HG03135 (cell line): ENCODE data around the gene TMEM52B.
"Not testable (repeated sequence)": the region's sequence is repeated elsewhere in the genome, so short reads cannot be mapped to it uniquely, and the experiment has no call there.

Experiments
- ATAC-seq: cut with Tn5 transposase; IDR thresholded peaks from one replicate; pipeline ENCODE4 v1.9.1; 2021; ENCODE audit warnings: mild to moderate bottlenecking, moderate library complexity; ENCODE audit not compliant: unreplicated experiment

Gene TMEM52B

GRCh38 chr12:10211101-10211939 lies 32.5 kb downstream of the TMEM52B start:
- ATAC-seq: no peak

DNA sequence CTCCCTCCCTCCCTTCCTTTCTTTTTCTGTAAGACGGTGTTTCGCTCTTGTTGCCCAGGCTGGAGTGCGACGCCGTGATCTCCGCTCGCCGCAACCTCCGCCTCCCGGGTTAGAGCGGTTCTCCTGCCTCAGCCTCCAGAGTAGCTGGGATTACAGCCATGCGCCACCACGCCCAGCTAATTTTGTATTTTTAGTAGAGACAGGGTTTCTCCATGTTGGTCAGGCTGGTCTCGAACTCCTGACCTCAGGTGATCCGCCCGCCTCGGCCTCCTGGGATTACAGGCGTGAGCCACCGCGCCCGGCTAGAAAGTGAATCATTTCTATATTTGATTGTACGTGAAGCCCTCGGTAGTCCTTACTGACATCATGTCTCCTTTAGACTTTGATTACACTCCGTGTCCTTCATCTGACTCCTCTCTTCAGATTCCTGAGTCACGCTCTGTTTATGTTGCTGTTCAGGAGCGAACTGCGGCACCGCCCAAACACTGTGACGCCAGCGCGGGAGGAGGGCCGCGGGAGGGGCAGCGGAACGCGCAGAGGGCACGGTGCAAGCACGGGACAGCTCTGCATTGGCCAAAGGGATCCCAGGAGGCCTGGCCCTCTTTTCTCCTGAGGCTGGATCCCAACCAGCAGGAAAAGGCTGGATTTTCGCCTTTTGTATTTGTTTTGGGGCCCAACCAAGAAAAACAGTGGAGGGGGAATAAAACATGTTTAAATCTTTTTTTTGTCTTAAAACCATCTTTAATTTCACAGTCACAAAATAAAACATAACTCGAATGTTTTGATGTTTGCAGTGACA lies 33.3 kb downstream of the TMEM52B start:
- no peak for ATAC-seq

- ATAC-seq: peak; percentile 60
These were observed 33.9 kb downstream of the TMEM52B start, which contains the start of gene GABARAPL1 for GRCh38 chr12:10212739-10213131. Gene GABARAPL1 (plus strand): TSS chr12:10212877. CDS start chr12:10213130, 253 bp downstream.

GRCh38 chr12:10213168-10214135 lies 34.6 kb downstream of the TMEM52B start:
- peak; percentile 43 for ATAC-seq

DNA sequence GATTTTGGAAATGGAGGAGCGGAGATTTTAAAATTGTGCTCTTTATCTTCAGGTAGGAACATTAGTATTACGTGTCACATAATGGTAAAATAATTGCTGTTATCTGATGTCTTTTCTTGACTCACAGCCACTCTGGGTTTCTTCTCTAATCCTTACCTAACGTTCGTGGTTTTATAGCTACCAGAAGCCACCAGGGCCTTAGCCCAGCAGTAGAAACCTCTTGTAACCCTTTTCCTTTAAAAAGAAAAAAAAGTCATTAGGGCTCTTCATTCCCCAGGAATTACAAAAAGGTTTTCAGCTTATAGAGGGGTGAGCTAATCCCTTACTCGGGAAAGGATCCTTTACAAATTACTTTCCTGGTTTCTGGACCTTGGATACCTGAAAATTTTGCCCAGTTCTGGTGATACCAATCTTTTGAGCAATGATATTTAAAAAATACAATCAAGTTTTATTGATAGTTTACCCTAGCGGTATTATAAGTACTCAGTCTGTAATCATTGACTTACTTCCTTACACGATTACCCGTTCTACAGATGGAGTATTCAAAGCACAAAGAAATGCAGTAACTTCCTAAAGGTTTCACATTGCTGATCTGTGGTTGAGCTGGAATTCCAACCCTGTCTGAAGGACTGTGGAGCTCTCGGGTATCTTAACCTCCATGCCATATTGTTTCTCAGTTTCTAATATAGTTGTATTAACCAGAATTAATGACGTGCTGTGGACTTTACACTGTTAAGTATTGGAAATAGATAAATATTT lies 35.5 kb downstream of the TMEM52B start:
- no peak for ATAC-seq

- no peak for ATAC-seq
These were observed 36.0 kb downstream of the TMEM52B start for GRCh38 chr12:10214895-10215267.

GRCh38 chr12:10215436-10215835 lies 36.6 kb downstream of the TMEM52B start:
- no peak for ATAC-seq

DNA sequence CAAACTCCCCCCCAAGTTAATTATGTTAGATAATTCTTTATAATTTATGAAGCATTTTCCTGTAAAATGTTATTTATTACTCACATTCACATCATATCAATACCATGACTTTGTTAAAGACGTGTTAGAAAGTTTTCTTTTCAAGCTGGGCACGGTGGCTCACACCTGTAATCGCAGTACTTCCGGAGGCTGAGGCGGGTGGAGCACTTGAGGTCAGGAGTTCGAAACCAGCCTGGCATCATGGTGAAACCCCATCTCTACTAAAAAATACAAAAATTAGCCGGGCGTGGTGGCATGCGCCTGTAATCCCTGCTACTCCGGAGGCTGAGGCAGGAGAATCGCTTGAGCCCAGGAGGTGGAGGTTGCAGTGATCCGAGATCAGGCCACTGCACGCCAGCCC lies 37.1 kb downstream of the TMEM52B start:
- ATAC-seq: not testable (repeated sequence)

DNA sequence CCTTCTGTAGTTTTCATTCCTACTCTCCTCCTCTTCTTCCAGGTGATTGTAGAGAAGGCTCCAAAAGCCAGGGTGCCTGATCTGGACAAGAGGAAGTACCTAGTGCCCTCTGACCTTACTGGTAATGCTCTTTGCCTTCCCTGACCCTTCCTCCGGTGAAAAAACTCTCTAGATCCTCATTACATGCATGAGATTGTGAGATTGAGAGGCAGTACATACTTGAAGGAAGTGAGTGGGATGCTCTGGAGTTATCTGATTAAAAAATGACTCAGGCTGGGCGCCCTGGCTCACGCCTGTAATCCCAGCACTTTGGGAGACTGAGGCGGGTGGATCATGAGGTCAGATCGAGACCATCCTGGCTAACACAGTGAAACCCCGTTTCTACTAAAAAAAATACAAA lies 39.2 kb downstream of the TMEM52B start:
- no peak for ATAC-seq

DNA sequence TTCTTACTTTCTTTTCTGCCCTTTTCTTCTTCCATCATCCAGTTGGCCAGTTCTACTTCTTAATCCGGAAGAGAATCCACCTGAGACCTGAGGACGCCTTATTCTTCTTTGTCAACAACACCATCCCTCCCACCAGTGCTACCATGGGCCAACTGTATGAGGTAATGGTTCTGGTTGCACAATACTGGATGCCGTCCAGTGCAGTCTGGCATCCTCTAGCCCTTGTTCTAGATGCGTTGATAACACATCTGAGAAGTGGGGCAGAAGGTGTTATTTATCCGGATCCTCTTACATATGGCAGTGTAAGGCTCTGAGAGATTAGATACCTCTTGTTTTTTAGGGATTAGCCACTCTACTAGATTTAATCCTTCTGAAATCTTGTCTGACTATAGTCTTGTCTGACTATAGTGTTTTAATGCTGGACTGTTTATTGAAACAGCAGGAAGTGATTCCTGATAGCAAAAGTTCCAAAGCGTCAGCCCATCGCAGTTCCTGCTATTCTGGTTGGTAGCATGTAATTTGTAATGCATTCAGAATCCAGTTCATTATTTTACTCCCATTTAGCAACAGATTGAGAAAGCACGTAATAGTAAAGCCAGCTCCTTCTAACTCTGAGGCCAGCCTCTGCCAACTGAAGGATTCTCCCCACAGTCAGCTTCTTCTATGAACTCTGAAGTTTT lies 41.7 kb downstream of the TMEM52B start:
- no peak for ATAC-seq

- ATAC-seq: no peak
These were observed 43.0 kb downstream of the TMEM52B start for GRCh38 chr12:10221846-10222245.

- ATAC-seq: no peak
These were observed 44.4 kb downstream of the TMEM52B start for GRCh38 chr12:10223208-10223607.

- ATAC-seq: not testable (repeated sequence)
These were observed 46.6 kb downstream of the TMEM52B start for GRCh38 chr12:10225426-10225825.

DNA sequence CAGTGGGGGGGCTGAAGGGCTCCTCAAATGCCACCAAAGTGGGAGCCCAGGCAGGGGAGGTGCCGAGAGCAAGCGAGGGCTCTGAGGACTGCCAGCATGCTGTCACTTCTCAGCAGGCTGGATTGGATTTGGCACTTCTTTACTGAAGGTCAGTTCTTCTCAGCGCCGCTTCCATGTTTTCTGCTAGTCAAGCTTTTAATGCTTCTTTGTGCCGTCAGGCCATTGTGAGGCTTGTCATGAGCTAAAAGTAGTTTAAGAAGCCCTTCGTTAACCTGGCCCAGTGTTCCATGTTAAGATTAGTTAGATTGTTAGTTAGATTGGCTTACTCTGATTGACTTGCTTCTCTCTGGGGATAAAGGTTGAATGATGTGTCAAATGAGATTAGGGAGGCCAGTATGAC lies 47.3 kb downstream of the TMEM52B start:
- no peak for ATAC-seq

GRCh38 chr12:10226731-10227130 lies 47.9 kb downstream of the TMEM52B start:
- ATAC-seq: no peak

- ATAC-seq: no peak
These were observed 48.8 kb downstream of the TMEM52B start for GRCh38 chr12:10227648-10228047.

DNA sequence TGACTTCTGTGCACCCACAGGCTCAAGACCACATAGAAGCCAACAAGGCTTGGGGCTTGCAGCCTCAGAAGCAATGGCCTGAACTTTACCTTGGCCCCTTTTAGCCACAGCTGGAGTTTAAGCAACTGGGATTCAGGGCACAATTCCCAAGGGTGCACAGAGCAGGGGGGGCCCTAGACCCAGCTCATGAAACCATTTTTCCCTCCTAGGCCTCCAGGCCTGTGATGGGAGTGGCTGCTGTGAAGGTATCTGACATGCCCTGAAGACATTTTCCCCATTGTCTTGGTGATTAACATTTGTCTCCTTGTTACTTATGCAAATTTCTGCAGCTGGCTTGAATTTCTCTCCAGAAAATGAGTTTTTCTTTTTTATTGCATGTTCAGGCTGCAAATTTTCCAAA lies 55.7 kb downstream of the TMEM52B start:
- ATAC-seq: no peak

- no peak for ATAC-seq
These were observed 57.2 kb downstream of the TMEM52B start for GRCh38 chr12:10235761-10236631.

GRCh38 chr12:10236720-10237119 lies 57.9 kb downstream of the TMEM52B start:
- ATAC-seq: no peak
